ENCODE data around the gene UGT1A7. TPM values are rescaled to one million over a fixed set of nuclear protein-coding genes. Genes with fewer than 3 reads are reported as not detected.

Gene UGT1A7
- total RNA-seq, 1 experiment from 2014 or later, result not detected

- DNase-seq (ENCODE audit: low read depth), result no peak
Measured at GRCh38 chr2:233817995-233818638, 136.4 kb downstream of the UGT1A7 start.

GRCh38 chr2:233818639-233819621, 137.2 kb downstream of the UGT1A7 start:
- DNase-seq (ENCODE audit: low read depth), result no peak

DNA sequence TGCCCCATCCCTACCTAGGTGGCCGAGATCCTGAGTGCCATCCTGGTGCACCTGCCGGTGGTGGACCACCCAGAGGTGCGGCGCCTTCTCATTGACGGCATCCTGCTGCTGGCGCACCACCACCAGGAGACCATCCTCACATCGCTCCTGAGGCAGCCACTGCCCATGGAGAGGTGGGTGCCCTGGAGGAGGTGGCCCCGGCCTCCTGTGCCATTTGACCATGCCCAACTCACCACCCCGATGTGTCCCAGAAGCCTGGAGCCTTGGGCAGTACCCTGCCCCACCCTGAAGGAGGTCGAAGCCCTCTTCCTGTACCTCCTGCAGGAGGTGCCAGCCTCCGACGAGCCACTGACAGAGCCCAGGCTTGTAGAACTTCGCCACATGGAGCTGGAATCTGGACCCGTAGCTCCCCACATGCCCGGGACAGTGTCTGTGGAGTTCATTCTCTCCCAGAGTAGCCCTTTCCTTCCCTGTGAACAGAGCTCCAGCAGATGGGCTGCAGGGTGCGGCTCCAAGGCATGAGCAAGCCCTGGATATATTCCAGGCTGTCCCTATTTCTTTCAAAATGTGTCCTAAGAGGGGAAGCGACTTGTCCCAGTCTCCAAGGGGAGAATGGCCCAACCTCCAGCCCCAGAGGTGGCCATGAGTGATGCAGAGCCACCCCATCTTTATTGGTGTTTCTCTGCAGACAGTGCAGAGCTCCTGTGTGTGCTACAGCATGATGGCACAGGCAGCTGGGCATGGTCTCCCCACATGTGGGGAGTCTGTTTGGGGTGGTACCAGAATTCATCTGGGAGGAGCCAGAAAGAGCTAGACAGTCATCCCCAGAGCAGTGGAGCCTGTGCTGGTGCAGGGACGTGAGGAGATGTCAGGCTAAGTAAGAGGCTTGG, 138.4 kb downstream of the UGT1A7 start:
- no peak for DNase-seq (ENCODE audit: low read depth)

- no peak for DNase-seq (ENCODE audit: low read depth)
Measured at GRCh38 chr2:233820774-233821105, 139.0 kb downstream of the UGT1A7 start.

DNA sequence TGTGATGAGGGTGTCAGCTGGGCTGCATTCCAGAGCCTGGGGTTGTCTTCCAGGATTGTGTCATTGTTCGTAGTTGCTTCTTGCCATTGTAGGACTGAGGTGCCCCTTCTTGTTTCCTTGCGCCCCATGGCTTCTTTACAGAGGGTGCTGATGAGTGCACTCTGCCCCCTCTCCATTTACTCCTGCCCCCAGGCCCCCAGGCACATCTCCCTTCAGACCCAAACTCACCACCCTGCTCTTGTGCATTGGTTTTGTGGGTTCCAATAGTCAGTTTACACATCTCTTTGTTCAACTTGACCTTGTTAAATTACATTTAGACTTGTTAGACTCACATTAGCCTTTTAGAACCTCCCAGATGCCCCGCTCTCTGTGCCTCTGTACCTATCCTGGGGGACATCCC, 139.5 kb downstream of the UGT1A7 start:
- DNase-seq (ENCODE audit: low read depth), result no peak

DNA sequence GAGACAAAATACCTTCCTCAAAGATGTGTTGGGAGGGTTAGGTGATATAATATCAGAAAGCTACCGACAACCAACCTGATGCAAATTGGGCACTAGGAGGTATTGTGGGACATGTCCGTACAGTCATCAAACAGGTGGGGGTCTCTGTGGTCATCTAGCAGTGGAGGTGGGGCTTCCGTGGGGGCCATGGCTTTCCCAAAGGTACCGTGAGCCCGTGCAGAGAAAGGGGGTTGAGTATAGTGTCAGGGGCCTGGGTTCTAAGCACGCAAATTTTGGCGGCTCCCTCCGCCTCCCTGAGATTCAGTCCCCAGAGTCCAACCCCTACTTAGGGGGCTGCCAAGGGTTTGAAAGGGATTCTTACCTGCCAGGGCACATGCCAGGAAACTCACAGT, 140.0 kb downstream of the UGT1A7 start:
- DNase-seq (ENCODE audit: low read depth), result no peak

GRCh38 chr2:233822101-233822771, 140.5 kb downstream of the UGT1A7 start:
- DNase-seq (ENCODE audit: low read depth), result no peak

Other genes starting within 250 kb of the UGT1A7 start
- 11.8 and 21.2 TPM in 2 replicates for gene USP40, start 115.1 kb upstream of the UGT1A7 start, total RNA-seq (2014; rRNA removed; shearing (Covaris generic))
- gene UGT1A8, start 64.3 kb upstream of the UGT1A7 start, total RNA-seq (2014; rRNA removed; shearing (Covaris generic)), result not detected in 2 replicates
- gene UGT1A10, start 45.5 kb upstream of the UGT1A7 start, total RNA-seq (2014; rRNA removed; shearing (Covaris generic)), result not detected in 2 replicates
- 0.07 TPM in 1 of 2 replicates, not detected in the other for gene UGT1A9, start 10.0 kb upstream of the UGT1A7 start, total RNA-seq (2014; rRNA removed; shearing (Covaris generic))
- 0.54 TPM in 1 of 2 replicates, not detected in the other for gene UGT1A6, start 11.0 kb downstream of the UGT1A7 start, total RNA-seq (2014; rRNA removed; shearing (Covaris generic))
- not detected in 2 replicates for gene UGT1A5, start 31.0 kb downstream of the UGT1A7 start, total RNA-seq (2014; rRNA removed; shearing (Covaris generic))
- gene UGT1A4, start 36.8 kb downstream of the UGT1A7 start, total RNA-seq (2014; rRNA removed; shearing (Covaris generic)), result not detected in 2 replicates
- gene UGT1A3, start 47.1 kb downstream of the UGT1A7 start, total RNA-seq (2014; rRNA removed; shearing (Covaris generic)), result not detected in 2 replicates
- gene UGT1A1, start 78.4 kb downstream of the UGT1A7 start, total RNA-seq (2014; rRNA removed; shearing (Covaris generic)), result not detected in 2 replicates
- not detected in 2 replicates for gene MROH2A, start 96.4 kb downstream of the UGT1A7 start, total RNA-seq (2014; rRNA removed; shearing (Covaris generic))
- gene HJURP, start 172.6 kb downstream of the UGT1A7 start, total RNA-seq (2014; rRNA removed; shearing (Covaris generic)), result 58.4 and 80.4 TPM in 2 replicates
- gene TRPM8, start 235.5 kb downstream of the UGT1A7 start, total RNA-seq (2014; rRNA removed; shearing (Covaris generic)), result 1.9 and 4.2 TPM in 2 replicates

All from M059J (cell line).